HG02571 (cell line): Measurements from ENCODE around the gene RPRD1A.
A peak's percentile ranks its signal among the peaks of the same experiment; 100 is the strongest.
"Not testable (repeated sequence)": the region's sequence is repeated elsewhere in the genome, so short reads cannot be mapped to it uniquely, and the experiment has no call there.

Experiments used
- ATAC-seq: cut with Tn5 transposase; IDR thresholded peaks from one replicate; pipeline ENCODE4 v1.9.1; 2021; ENCODE audit warnings: mild to moderate bottlenecking, moderate library complexity; ENCODE audit not compliant: unreplicated experiment

The RPRD1A gene

DNA sequence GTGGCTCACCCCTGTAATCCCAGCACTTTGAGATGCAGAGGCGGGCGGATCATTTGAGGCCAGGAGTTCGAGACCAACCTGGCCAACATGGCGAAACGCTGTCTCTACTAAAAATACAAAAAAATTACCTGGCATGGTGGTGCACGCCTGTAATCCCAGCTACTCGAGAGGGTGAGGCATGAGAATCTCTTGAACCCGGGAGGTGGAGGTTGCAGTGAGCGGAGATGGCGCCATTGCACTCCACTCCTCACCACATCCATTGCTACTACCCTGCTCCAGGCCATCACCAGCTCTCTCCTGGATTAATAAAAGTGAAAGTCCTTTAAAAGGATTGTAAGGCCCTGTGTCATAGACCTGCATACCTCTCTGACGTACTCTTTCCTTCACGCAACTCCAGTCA lies 93.7 kb downstream of the RPRD1A start:
- no peak for ATAC-seq

- peak; percentile 89 for ATAC-seq
Measured at GRCh38 chr18:35972197-35973000, 95.0 kb downstream of the RPRD1A start, which contains the start of gene RMP24. Gene RMP24 (plus strand): TSS chr18:35972679.

DNA sequence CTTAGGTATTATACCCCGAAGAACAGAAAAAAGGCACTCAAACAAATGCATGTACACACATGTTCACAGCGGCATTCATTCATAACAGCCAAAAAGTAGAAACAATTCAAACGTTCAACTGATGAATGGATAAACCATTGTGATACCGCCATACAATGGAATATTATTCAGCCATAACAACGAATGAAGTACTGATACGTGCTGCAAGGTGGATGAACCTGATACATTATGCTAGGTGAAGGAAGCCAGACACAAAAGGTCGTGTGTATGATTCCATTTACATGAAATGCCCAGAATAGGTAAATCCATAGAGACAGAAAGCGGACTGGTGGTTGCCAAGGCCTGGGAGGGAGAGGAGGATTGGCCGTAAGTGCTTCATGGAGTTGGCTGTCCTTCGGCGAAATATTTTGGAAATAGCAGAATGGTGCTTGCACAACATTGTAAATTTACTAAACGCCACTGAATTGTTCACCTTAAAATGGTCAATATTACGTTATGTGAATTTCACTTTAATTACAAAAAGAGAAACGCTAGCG lies 95.6 kb downstream of the RPRD1A start:
- peak; percentile 4 for ATAC-seq

GRCh38 chr18:35969676-35970075 lies 97.7 kb downstream of the RPRD1A start:
- no peak for ATAC-seq

DNA sequence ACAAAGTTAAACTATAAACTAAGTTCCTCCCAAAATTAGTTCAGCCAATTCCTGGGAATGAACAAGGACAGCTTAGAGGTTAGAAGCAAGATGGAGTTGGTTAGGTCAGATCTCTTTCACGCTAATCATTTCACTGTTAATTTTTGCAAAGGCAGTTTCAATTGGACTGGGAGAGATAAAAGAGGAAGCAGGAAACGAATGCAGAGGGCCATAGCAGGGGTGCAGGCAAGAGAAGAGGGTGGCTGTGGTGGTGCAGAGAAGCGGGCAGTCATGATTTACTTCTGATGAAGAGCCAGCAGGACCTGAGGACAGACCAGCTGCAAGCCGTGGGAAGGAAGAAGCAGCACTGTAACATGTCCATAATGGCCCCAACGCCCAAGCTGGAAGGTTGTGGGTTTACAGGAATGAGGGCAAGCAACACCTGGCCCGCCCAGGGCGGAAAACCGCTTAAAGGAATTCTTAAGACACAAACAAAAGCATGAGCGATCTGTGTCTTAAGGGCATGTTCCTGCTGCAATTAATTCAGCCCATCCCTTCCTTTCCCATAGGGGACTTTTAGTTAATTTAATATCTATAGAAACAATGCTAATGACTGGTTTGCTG lies 99.0 kb downstream of the RPRD1A start:
- no peak for ATAC-seq

DNA sequence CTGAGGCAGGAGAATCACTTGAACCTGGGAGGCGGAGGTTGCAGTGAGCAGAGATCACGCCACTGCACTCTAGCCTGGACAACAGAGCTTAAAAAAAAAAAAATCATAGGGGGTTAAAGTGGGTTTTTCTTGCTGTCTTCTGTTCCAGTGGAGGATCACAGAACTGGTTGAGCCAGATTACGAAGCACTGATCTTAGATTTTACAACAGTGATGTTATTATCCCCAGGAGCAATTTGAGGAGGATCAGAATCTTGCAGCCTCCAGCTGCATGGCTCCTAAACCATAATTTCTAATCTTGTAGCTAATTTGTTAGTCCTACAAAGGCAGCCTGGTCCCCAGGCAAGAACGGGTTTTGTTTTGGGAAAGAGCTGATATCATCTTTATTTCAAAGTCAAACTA lies 99.5 kb downstream of the RPRD1A start:
- not testable (repeated sequence) for ATAC-seq

DNA sequence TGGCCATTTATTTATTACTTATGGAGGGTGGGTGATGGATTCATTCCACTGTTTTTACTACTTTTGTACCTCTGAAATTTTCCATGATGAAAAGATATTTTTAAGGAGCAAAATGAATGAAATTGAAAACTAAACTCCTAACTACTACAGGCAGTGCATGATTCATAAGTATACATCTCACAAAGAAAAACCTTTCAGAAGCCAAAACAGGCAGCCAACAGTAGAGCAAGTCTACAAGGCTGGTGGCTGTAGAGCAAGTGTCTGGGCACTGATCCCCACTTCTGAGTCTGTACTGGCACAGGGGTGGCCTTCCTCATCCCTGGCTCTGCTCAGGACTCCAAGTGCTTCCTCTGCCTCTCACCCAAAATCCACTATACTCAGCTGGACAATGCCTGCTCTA lies 103.0 kb downstream of the RPRD1A start:
- no peak for ATAC-seq

DNA sequence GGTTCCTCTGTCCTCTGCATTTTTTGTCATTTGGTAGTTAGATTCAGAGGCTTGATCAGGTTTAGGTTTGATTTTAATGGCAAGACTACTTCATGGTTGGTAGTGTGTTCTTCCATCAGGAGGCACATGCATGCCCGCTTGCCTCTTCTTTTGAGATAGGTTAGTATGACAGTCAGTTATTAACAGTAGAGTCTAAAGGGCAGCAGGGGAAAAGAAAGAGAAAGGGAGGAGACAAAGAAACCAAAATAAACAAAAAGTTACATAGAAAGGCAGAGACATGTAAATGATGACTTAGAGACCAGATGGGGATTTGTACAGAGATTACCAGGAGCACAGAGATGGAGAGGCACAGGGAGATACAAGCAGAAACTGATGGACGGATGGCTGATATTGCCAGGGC lies 105.0 kb downstream of the RPRD1A start:
- ATAC-seq = no peak

DNA sequence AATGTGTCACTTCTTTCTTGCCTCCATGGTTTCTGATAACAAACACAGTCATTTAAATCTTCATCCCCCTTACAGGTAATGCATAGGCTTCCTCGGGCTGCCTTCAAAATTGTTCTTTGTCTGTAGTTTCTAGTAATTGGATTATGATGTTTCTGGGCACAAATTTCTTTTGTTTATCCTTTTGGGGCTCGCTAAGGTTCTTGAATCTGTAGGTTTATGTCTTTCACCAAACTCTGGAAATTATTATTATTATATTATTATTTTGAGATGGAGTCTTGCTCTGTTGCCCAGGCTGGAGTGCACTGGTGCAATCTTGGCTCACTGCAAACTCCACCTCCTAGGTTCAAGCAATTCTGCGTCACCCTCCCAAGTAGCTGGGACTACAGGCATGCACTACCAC lies 111.1 kb downstream of the RPRD1A start:
- no peak for ATAC-seq

DNA sequence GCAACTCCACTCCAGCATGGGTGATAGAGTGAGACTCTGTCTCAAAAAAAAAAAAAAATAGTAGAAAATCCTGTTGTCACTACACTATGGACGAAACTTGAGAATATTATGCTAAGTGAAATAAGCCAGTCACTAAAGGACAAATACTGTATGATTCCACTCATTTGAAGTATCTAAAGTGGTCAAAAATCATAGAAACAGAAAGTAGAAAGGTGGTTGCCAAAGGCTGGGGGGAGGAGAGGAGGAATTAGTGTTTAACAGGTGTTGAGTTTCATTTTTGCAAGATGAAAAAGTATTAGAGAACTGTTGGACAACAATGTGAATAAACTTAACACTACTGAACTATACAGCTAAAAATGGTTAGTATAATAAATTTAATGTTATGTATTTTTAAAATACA lies 113.7 kb downstream of the RPRD1A start:
- ATAC-seq = peak; percentile 76

GRCh38 chr18:35950628-35950982 lies 116.8 kb downstream of the RPRD1A start:
- ATAC-seq = no peak

GRCh38 chr18:35949903-35950627 lies 117.3 kb downstream of the RPRD1A start:
- peak; percentile 59 for ATAC-seq

DNA sequence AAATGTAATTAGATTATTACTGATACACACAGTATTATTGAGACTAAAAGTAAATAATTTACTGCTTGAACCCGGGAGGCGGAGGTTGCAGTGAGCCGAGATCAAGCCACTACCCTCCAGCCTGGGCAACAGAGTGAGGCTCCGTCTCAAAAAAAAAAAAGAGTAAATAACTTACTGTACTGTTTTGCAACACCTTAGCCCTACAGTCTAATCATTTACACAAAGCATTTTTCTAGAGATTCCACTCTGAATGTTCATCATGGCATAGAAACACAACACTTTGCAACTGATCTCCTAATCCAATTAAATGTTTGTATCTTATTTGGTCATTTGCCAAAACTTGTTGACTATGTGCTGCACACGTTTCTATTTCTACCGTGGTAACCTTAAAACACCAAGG lies 118.3 kb downstream of the RPRD1A start:
- ATAC-seq = no peak

GRCh38 chr18:35948080-35948479 lies 119.3 kb downstream of the RPRD1A start:
- ATAC-seq = no peak

DNA sequence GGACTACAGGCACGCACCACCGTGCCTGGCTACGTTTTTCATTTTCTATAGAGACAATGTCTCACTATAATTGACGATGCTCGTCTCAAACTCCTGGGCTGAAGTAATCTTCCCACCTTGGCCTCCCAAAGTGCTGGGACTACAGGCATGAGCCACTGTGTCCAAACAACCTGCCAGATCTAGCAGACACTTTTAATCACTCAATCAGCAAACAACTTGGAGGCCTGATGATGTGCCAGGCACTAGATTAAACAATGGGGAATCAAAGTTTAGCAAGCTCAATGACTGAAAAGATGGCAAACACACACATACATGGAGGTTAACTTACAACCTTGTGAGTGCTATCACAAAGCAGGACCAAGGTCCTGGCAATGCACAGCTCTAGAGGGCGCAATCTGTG lies 124.7 kb downstream of the RPRD1A start:
- no peak for ATAC-seq

DNA sequence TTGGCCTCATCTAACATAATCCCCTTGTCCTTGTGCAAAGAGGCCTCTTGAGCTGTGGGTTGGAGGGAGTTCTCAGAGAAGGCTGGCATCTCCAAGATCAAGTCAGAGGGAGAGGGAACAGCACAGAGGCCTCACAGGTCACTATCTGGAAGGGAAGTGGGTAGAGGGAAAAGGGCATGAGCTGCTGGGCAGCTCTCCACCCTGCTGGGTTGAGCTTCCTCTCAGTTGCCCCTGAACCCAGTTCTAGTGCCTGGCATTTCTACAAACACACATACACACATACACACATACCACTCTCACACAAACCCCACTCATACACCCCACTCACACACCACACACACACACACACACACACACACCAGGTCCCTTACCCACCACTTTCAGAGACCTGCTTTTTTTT lies 125.2 kb downstream of the RPRD1A start:
- ATAC-seq = no peak

GRCh38 chr18:35941299-35941698 lies 126.1 kb downstream of the RPRD1A start:
- no peak for ATAC-seq
